GM06990 (cell line): Measurements from ENCODE around the gene POU2F3.

Experiments
- DNase-seq: peaks from one replicate; pipeline ENCODE4 v3.0.0-alpha.2; 2011; ENCODE audit not compliant: insufficient read length; ENCODE audit errors: extremely low read depth
- H3K27me3 ChIP-seq: replicated peaks from 2 replicates; pipeline ENCODE4 v1.6.0; 2011; ENCODE audit warnings: low read length; ENCODE audit not compliant: control insufficient read depth, insufficient read depth
- H3K36me3 ChIP-seq: 2 replicates; pipeline ENCODE4 v1.5.1; 2011; ENCODE audit warnings: low read length; ENCODE audit not compliant: control insufficient read depth, insufficient read depth
- H3K4me3 ChIP-seq: replicated peaks from 2 replicates; pipeline ENCODE4 v1.5.1; 2011; ENCODE audit warnings: low read depth, mild to moderate bottlenecking, control low read depth, low read length
- TF ChIP-seq, protein P1 (sequence below): IDR thresholded peaks from 2 replicates; pipeline ENCODE4 v1.5.1; 2011; ENCODE audit warnings: low read length, control low read depth, mild to moderate bottlenecking, inconsistent platforms; ENCODE audit not compliant: insufficient read depth, poor library complexity, severe bottlenecking

POU2F3 gene

DNA sequence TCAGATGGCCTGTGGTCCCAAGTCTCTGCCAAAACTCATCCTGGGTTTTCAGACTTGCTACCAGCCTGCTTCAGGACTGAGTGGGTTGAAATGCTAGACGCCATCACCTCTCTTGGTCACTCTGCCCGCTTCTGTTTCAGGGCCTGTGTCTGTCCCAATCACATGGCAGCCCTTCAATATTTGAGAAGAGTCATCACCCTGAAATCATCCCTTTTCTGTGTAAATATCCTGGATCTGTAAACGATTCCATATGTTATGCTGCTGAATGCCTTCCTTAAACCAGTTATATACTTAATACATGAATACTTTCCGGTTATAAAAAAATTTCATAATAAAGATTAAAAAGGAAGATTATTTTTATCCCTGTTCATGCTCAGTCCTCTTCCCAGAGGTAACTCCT, 45.3 kb downstream of the POU2F3 start:
- H3K27me3 ChIP-seq, result peaks cover 2% of the 10 kb centered on the region; the same call in 1 of the 2 replicates
- no peak overlapping the region for H3K4me3 ChIP-seq
- no peak for DNase-seq
- TF ChIP-seq, protein P1, sequence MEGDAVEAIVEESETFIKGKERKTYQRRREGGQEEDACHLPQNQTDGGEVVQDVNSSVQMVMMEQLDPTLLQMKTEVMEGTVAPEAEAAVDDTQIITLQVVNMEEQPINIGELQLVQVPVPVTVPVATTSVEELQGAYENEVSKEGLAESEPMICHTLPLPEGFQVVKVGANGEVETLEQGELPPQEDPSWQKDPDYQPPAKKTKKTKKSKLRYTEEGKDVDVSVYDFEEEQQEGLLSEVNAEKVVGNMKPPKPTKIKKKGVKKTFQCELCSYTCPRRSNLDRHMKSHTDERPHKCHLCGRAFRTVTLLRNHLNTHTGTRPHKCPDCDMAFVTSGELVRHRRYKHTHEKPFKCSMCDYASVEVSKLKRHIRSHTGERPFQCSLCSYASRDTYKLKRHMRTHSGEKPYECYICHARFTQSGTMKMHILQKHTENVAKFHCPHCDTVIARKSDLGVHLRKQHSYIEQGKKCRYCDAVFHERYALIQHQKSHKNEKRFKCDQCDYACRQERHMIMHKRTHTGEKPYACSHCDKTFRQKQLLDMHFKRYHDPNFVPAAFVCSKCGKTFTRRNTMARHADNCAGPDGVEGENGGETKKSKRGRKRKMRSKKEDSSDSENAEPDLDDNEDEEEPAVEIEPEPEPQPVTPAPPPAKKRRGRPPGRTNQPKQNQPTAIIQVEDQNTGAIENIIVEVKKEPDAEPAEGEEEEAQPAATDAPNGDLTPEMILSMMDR, result no peak
- no peaks in the 10 kb centered on the region for H3K36me3 ChIP-seq

DNA sequence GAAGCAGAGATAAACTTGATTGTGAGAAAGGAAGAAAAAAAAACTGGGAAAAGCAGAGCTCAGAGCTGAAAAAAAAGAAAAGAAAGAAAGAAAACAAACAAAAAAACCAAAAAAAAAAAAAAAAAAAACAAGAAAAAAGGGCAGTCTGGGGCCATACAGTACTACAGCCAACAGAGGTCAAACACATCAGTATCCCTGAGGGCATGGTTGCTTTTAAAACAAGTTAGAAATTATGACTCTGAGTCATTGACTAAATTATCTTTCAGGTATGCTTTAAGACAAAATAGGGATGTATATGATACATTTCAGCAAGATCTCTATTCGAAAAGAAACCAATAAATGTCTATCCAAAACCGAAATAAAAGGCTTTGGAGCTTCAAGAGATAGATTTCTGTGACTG, 48.1 kb downstream of the POU2F3 start:
- Histone ChIP-seq H3K27me3 (peaks cover under 1% of the 10 kb centered on the region; the same call in 1 of the 2 replicates), H3K36me3 (no peaks in the 10 kb centered on the region), H3K4me3 (no peak overlapping the region)
- no peak for DNase-seq
- TF ChIP-seq, protein P1, result no peak

DNA sequence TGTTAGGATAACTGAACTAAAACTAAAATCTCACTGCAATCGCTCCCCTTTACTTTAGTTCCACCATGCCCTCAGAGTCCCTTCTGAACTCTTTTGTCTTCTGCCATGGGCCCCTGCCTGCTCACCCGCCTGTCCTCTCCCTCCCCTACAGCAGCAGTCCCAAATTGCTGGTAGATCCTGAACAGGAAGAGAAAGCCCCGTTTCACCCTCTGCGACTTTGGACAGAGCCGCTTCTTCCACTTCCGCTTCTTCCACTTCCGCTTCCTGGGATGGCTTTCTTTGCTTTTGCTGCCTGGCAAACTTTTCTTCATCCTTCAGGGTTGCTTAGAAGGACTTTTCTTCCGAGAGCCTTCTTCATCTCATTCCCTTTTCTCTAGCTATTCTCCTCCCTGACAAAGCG, 49.5 kb downstream of the POU2F3 start:
- H3K27me3 ChIP-seq, result no peaks in the 10 kb centered on the region; the same call in 1 of the 2 replicates
- TF ChIP-seq, protein P1, result no peak
- no peak for DNase-seq
- H3K4me3 ChIP-seq, result no peak overlapping the region
- no peaks in the 10 kb centered on the region for H3K36me3 ChIP-seq

DNA sequence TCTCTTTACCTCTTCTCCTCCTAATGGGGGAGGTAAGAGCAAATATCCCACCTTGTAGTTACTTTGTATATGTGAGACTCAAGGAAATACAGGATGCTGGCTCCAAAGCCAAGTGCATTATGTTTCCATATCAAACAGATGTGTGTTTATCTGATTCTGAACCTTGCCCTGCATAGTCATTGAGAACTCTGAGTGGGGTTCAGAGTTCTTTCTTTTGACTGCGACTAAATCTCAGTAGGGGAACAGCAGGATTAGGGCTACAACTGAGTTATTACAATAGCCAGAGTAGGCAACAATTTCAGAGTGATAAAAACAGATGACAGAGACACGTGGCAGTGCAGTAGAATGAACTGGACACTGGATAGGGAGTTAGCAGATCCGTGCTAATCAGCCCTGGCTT, 51.0 kb downstream of the POU2F3 start:
- Histone ChIP-seq H3K4me3 (no peak overlapping the region), H3K36me3 (no peaks in the 10 kb centered on the region), H3K27me3 (no peaks in the 10 kb centered on the region; the same call in 1 of the 2 replicates)
- DNase-seq, result no peak
- TF ChIP-seq, protein P1, result no peak

DNA sequence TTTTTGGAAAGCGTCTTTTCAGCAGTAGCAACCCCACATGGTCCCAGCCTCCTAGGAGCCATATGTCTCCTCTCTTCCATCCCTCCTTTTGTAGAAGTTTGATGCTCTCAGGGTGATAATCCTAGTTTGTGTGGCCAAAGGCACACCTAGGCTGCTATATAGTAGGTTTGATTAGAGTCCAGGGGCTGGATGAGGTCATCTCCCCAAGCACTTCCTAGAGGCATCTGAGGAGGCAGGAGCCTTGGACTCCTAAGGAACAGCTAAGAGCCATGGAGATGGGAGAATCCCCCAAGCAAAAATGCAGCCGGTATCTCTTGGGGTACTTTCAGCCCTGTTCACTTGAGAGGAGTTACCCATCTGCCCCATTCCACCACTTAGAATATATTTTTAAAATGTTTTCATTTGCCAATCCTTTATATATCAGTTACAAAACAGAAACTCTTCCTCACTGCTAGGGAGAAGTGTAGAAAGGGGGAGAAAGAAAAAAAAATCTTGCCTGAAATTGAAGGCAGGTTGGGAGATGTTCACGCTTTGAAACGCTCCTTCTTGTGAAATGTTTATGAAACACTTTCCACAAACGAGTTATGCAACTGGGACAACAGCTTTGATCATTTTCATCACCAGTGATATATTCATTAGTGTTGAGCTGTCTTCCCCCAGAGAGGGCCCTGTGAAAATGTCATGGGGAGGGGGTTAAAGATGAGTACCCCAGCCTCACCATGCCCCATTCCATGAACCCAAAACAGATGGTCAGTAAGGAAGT, 53.3 kb downstream of the POU2F3 start:
- no peaks in the 10 kb centered on the region; the same call in none of the 2 replicates for H3K27me3 ChIP-seq
- no peak overlapping the region for H3K4me3 ChIP-seq
- TF ChIP-seq, protein P1, result no peak
- no peak for DNase-seq
- H3K36me3 ChIP-seq, result no peaks in the 10 kb centered on the region

DNA sequence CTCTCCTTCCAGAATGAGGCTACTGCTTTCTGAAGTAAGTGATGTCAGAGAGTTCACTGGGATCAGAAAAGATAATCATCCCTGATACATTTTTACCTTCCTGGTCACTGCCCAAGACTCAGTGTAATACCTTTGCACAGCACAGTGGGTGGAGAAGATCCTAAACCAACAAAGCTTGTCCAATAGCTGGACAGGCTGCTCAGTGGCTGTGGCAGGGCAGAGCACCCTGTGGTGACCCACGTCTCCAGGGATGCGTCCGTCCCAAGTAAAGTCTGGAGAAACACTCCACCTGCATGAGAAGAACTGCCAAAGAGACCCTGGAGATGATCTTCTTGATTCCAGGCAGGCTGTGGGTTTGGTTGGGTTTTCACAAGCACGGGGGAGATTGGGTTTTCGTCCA, 54.2 kb downstream of the POU2F3 start:
- Histone ChIP-seq H3K4me3 (no peak overlapping the region), H3K36me3 (no peaks in the 10 kb centered on the region), H3K27me3 (no peaks in the 10 kb centered on the region; the same call in none of the 2 replicates)
- no peak for DNase-seq
- TF ChIP-seq, protein P1, result no peak
